ENCODE measurements around the gene ZNF677. TPM values are rescaled to one million over a fixed set of nuclear protein-coding genes. Genes with fewer than 3 reads are reported as not detected.
A peak's percentile ranks its signal among the peaks of the same experiment; 100 is the strongest.
"Not testable (repeated sequence)": the region's sequence is repeated elsewhere in the genome, so short reads cannot be mapped to it uniquely, and the experiment has no call there.

ZNF677 gene
- total RNA-seq, 1 donor from 2014 or later: 27.0 TPM

- ATAC-seq: peak; percentile 98
- intact Hi-C loops (cut with DNase I): no loop called here
These were observed 57.8 kb downstream of the ZNF677 start for GRCh38 chr19:53196777-53197396.

GRCh38 chr19:53195265-53195903 lies 59.3 kb downstream of the ZNF677 start:
- intact Hi-C loops (cut with DNase I): no loop called here
- ATAC-seq (peak; percentile 61), DNase-seq (ENCODE audit: low spot score) (peak; percentile 82)

More at GRCh38 chr19:53196777-53197396, 57.8 kb downstream of the ZNF677 start:
- peak; percentile 99 for DNase-seq (ENCODE audit: low spot score)

GRCh38 chr19:53193535-53194222 lies 61.0 kb downstream of the ZNF677 start:
- ATAC-seq (no peak), DNase-seq (ENCODE audit: low spot score) (no peak)
- intact Hi-C loops (cut with DNase I): no loop called here

- DNase-seq (ENCODE audit: low spot score) (peak; percentile 91), ATAC-seq (peak; percentile 90)
- intact Hi-C loops (cut with DNase I): no loop called here
These were observed 61.7 kb downstream of the ZNF677 start, which contains the start of gene ZNF665 for GRCh38 chr19:53192771-53193534. Gene ZNF665 (minus strand): TSS chr19:53193358. CDS start chr19:53182898, 10,460 bp downstream.

- intact Hi-C loops (cut with DNase I): no loop called here
These were observed 64.4 kb downstream of the ZNF677 start for GRCh38 chr19:53190253-53190652.

GRCh38 chr19:53189691-53190198 lies 64.9 kb downstream of the ZNF677 start:
- DNase-seq (ENCODE audit: low spot score); intact Hi-C loops (cut with DNase I); ATAC-seq: not testable (repeated sequence)

More at GRCh38 chr19:53190253-53190652, 64.4 kb downstream of the ZNF677 start:
- DNase-seq (ENCODE audit: low spot score): no peak
- no peak for ATAC-seq

Other genes starting within 250 kb of the ZNF677 start
- gene ERVV-1, start 241.0 kb downstream of the ZNF677 start, total RNA-seq: not detected
- gene ERVV-2, start 210.1 kb downstream of the ZNF677 start, total RNA-seq: not detected
- 48.1 TPM for gene ZNF160, start 151.5 kb downstream of the ZNF677 start, total RNA-seq
- gene ZNF415, start 122.0 kb downstream of the ZNF677 start, total RNA-seq: 12.6 TPM
- 20.2 TPM for gene ZNF347, start 95.8 kb downstream of the ZNF677 start, total RNA-seq
- gene ZNF665, start 61.5 kb downstream of the ZNF677 start, total RNA-seq: 8.4 TPM
- gene VN1R2, start 3.4 kb upstream of the ZNF677 start, total RNA-seq: not detected
- gene VN1R4, start 12.8 kb upstream of the ZNF677 start, total RNA-seq: not detected
- gene ZNF845, start 78.9 kb upstream of the ZNF677 start, total RNA-seq: 8.3 TPM
- gene ZNF525, start 110.8 kb upstream of the ZNF677 start, total RNA-seq: 16.1 TPM
- 17.1 TPM for gene ZNF765, start 140.3 kb upstream of the ZNF677 start, total RNA-seq
- gene ZNF761, start 177.1 kb upstream of the ZNF677 start, total RNA-seq: 10.4 TPM
- 3.3 TPM for gene ZNF813, start 212.9 kb upstream of the ZNF677 start, total RNA-seq

All from sciatic nerve (tissue), 2 donors.